IPS-NIHi7 (cell line): ENCODE measurements around the gene AOC2.
"Not testable (repeated sequence)": the region's sequence is repeated elsewhere in the genome, so short reads cannot be mapped to it uniquely, and the experiment has no call there.

Experiments used
- DNase-seq: peaks from one replicate; pipeline ENCODE4 v3.0.0; 2012; ENCODE audit warnings: mixed read lengths; ENCODE audit errors: extremely low spot score

The AOC2 gene

GRCh38 chr17:42853968-42854790 is 9.8 kb downstream of the AOC2 start:
- DNase-seq = no peak

GRCh38 chr17:42855048-42855596 is 10.7 kb downstream of the AOC2 start:
- no peak for DNase-seq

- not testable (repeated sequence) for DNase-seq
These were observed 11.7 kb downstream of the AOC2 start for GRCh38 chr17:42856093-42856492.

GRCh38 chr17:42856516-42856915 is 12.1 kb downstream of the AOC2 start:
- DNase-seq = not testable (repeated sequence)

GRCh38 chr17:42857389-42857788 is 13.0 kb downstream of the AOC2 start:
- DNase-seq = peak; percentile 52

GRCh38 chr17:42865638-42866094 is 21.3 kb downstream of the AOC2 start:
- DNase-seq = no peak

- DNase-seq = no peak
These were observed 21.8 kb downstream of the AOC2 start for GRCh38 chr17:42866216-42866615.

- DNase-seq = no peak
These were observed 22.5 kb downstream of the AOC2 start for GRCh38 chr17:42866631-42867575.

- not testable (repeated sequence) for DNase-seq
These were observed 23.4 kb downstream of the AOC2 start for GRCh38 chr17:42867694-42868261.

- no peak for DNase-seq
These were observed 24.0 kb downstream of the AOC2 start for GRCh38 chr17:42868338-42868737.

GRCh38 chr17:42871647-42872046 is 27.3 kb downstream of the AOC2 start:
- no peak for DNase-seq

- no peak for DNase-seq
These were observed 28.0 kb downstream of the AOC2 start for GRCh38 chr17:42872251-42872965.

- DNase-seq = no peak
These were observed 28.9 kb downstream of the AOC2 start for GRCh38 chr17:42873315-42873714.

- DNase-seq = not testable (repeated sequence)
These were observed 29.7 kb downstream of the AOC2 start for GRCh38 chr17:42873932-42874695.

GRCh38 chr17:42877037-42877436 is 32.7 kb downstream of the AOC2 start:
- no peak for DNase-seq

GRCh38 chr17:42878123-42878880 is 33.9 kb downstream of the AOC2 start:
- peak; percentile 85 for DNase-seq

- no peak for DNase-seq
These were observed 34.7 kb downstream of the AOC2 start for GRCh38 chr17:42878924-42879595.

- DNase-seq = no peak
These were observed 35.2 kb downstream of the AOC2 start for GRCh38 chr17:42879596-42879985.

GRCh38 chr17:42880776-42881310 is 36.5 kb downstream of the AOC2 start:
- DNase-seq = no peak
